ENCODE data around the gene TBRG4. TPM values are rescaled to one million over a fixed set of nuclear protein-coding genes. Genes with fewer than 3 reads are reported as not detected.

The TBRG4 gene
- total and polyA plus RNA-seq, 3 experiments from 2014 or later = 58.9 to 203 (median 198) TPM

GRCh38 chr7:45092931-45093235, 18.6 kb downstream of the TBRG4 start:
- H3K9me3 Mint-ChIP-seq = peaks cover 0 to 7% (median 3%) of the 10 kb centered on the region in 5 donors
- H3K27me3 Mint-ChIP-seq = peaks cover 9 to 10% of the 10 kb centered on the region in 2 donors
- H3K4me3 ChIP-seq (ENCODE audit: low read length) = no peak overlapping the region
- peaks cover 7% of the 10 kb centered on the region for H3K4me1 ChIP-seq (ENCODE audit: insufficient read depth, low read length)
- peaks cover 8% of the 10 kb centered on the region for H3K27me3 ChIP-seq (ENCODE audit: insufficient read depth, low read length, poor library complexity, severe bottlenecking)
- ChIA-PET CTCF (no interaction called here), POLR2A (interaction anchor here (0.5 kb wide), 1 partner anchor 404 kb away, joined by 3 read pairs; no protein-coding TSS in a partner anchor)
- no peaks in the 10 kb centered on the region for H3K9me3 ChIP-seq (ENCODE audit: low read length)
- H3K36me3 ChIP-seq (ENCODE audit: insufficient read depth, low read length) = no peaks in the 10 kb centered on the region
- no peak for DNase-seq
- peaks cover 6 to 16% (median 7%) of the 10 kb centered on the region in 3 donors for H3K4me1 Mint-ChIP-seq
- H3K4me3 Mint-ChIP-seq = peak overlapping the region in 1 of 7 donors; percentile 75
- no peak overlapping the region for H3K27ac Mint-ChIP-seq
- no peak overlapping the region for H3K27ac ChIP-seq (ENCODE audit: low read depth, low read length)
- H3K36me3 Mint-ChIP-seq = peaks cover 0 to 4% (median 1%) of the 10 kb centered on the region in 3 donors

DNA sequence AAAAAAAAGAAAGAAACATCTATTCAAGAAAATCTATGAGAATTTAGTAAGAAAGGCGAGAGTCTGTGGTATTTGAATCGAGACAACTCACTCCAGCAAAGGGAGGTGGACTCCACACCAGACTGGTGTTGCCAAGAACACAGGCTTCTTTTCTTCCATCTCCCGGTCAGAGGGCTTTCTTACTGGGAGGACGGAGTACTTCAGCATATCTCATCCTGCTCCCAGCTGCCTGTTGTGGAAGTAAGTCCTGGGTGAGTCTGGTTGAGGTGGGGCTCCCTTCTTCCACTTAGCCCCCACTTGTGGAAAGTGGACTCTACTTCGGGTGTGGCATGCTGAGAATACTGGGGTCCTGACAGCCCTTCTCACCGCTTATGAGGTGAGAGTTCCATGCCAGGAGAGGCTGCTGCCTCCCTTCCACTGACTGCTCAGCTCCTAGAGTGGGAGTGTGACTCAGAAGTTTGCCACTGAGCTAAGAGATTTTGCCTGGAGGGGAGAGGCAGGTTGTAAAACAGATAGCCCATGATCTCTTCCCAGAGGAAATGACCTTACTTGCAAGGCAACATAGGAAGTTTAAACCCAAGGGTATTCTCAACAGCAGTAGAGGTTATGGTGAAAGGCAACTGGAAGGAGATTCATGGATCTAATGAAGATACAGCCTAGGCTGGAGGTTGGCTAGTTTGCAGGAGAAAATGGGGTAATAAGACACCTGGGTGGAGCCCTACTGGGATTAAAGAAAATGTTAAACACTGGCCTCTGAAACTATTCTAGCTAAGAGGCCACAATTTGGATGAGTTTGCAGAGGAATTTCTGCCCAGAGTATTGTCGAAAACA, 19.2 kb downstream of the TBRG4 start:
- peaks cover 0 to 4% (median 0%) of the 10 kb centered on the region in 3 donors for H3K36me3 Mint-ChIP-seq
- Histone ChIP-seq H3K27me3 (ENCODE audit: insufficient read depth, low read length, poor library complexity, severe bottlenecking) (peaks cover 8% of the 10 kb centered on the region), H3K9me3 (ENCODE audit: low read length) (no peaks in the 10 kb centered on the region), H3K36me3 (ENCODE audit: insufficient read depth, low read length) (no peaks in the 10 kb centered on the region), H3K4me1 (ENCODE audit: insufficient read depth, low read length) (peaks cover 7% of the 10 kb centered on the region), H3K4me3 (ENCODE audit: low read length) (no peak overlapping the region), H3K27ac (ENCODE audit: low read depth, low read length) (no peak overlapping the region)
- peaks cover 0 to 7% (median 3%) of the 10 kb centered on the region in 5 donors for H3K9me3 Mint-ChIP-seq
- CTCF ChIA-PET = no interaction called here
- peaks cover 6 to 16% (median 7%) of the 10 kb centered on the region in 3 donors for H3K4me1 Mint-ChIP-seq
- POLR2A ChIA-PET = interaction anchor here (0.5 kb wide), 2 partner anchors 206 to 403 kb away, joined by 3 read pairs; no protein-coding TSS in a partner anchor
- peak in 1 of 5 donors; percentile 7 for DNase-seq
- no peak overlapping the region for H3K27ac Mint-ChIP-seq
- no peak overlapping the region for H3K4me3 Mint-ChIP-seq
- peaks cover 9 to 10% of the 10 kb centered on the region in 2 donors for H3K27me3 Mint-ChIP-seq

DNA sequence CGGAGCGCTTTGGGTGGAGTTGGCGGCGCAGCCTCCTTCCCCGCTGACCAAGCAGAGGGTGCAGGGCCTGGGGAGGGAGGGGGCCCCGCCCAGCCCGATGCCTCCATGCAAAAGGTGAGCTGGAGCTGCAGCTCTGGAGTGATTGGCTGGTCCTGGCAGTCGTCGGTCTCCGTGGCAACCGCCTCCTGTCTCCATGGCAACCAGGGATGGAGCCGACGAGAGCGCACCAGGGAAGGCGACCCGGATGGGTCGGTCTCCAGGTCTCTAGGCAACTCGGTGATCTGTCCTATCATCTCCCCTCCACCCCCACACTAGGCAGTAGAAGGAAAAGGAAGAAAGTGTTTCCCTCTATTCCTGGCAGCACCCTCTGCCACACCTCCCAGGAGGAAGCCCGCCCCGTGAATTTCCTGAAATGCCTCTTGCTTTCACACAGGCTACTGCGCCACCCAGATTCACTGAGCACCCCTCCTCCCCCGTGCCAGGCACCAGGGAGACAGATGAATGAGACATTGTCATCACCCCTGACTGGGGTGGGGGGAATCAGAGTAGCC, 22.1 kb downstream of the TBRG4 start:
- peaks cover 9 to 10% of the 10 kb centered on the region in 2 donors for H3K27me3 Mint-ChIP-seq
- peak; percentile 29 to 84 (median 59) for DNase-seq
- Histone ChIP-seq H3K27ac (ENCODE audit: low read depth, low read length) (no peak overlapping the region), H3K27me3 (ENCODE audit: insufficient read depth, low read length, poor library complexity, severe bottlenecking) (peaks cover 8% of the 10 kb centered on the region), H3K9me3 (ENCODE audit: low read length) (no peaks in the 10 kb centered on the region), H3K4me3 (ENCODE audit: low read length) (peak overlapping the region; percentile 51), H3K36me3 (ENCODE audit: insufficient read depth, low read length) (no peaks in the 10 kb centered on the region), H3K4me1 (ENCODE audit: insufficient read depth, low read length) (peaks cover 7% of the 10 kb centered on the region)
- H3K9me3 Mint-ChIP-seq = peaks cover 0 to 7% (median 3%) of the 10 kb centered on the region in 5 donors
- POLR2A ChIA-PET = interaction anchor here (1.0 kb wide), 1 partner anchor 21 kb away, joined by 5 read pairs; the partner anchor contains the start of gene TBRG4
- H3K27ac Mint-ChIP-seq = peak overlapping the region in 7 of 8 donors; percentile 37 to 92 (median 75)
- peaks cover 6 to 16% (median 7%) of the 10 kb centered on the region in 3 donors for H3K4me1 Mint-ChIP-seq
- peaks cover 0 to 4% (median 0%) of the 10 kb centered on the region in 3 donors for H3K36me3 Mint-ChIP-seq
- CTCF ChIA-PET = no interaction called here
- H3K4me3 Mint-ChIP-seq = peak overlapping the region; percentile 75 to 89 (median 77)

DNA sequence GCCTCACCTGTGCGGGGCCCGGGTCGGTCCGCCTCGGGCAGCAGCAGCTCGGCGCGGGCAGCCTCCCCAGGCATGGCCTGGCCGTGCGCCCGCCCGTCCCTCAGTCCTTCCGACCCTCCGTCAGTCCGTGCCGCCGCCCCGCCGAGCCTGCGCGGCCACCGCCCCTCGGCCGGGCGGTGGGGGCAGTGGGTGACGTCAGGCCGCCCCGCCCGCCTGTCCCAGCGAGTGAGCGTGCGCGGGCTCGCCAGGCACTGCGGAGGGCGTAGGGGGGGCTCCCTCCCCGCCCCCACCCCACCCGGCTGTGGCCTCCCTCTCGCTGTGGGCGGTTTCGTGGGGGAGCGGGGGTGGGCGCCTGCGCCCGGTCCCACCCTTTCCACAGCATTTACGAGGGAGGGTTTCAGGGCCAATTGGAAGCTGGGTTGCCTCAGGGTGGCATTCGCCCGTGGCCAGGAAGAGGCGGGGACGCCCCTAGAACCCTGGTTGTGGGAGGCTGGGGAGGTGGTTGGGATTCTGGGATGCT, 22.6 kb downstream of the TBRG4 start, which contains the start of gene NACAD:
Gene NACAD (minus strand): TSS at position 149 of the 520 bp plus-strand sequence. CDS start 75 bp downstream, at position 74.
- peaks cover 8% of the 10 kb centered on the region for H3K27me3 ChIP-seq (ENCODE audit: insufficient read depth, low read length, poor library complexity, severe bottlenecking)
- Mint-ChIP-seq H3K27me3 (peaks cover 9 to 10% of the 10 kb centered on the region in 2 donors), H3K4me1 (peaks cover 6 to 16% (median 8%) of the 10 kb centered on the region in 3 donors), H3K36me3 (peaks cover 0 to 4% (median 0%) of the 10 kb centered on the region in 3 donors), H3K4me3 (peak within 1 kb of the TSS; percentile 75 to 89 (median 77)), H3K9me3 (peaks cover 0 to 7% (median 3%) of the 10 kb centered on the region in 5 donors), H3K27ac (peak within 1 kb of the TSS in 7 of 8 donors; percentile 37 to 92 (median 75))
- H3K9me3 ChIP-seq (ENCODE audit: low read length) = no peaks in the 10 kb centered on the region
- H3K36me3 ChIP-seq (ENCODE audit: insufficient read depth, low read length) = no peaks in the 10 kb centered on the region
- H3K4me3 ChIP-seq (ENCODE audit: low read length) = peak within 1 kb of the TSS; percentile 51
- H3K4me1 ChIP-seq (ENCODE audit: insufficient read depth, low read length) = peaks cover 7% of the 10 kb centered on the region
- H3K27ac ChIP-seq (ENCODE audit: low read depth, low read length) = no peak within 1 kb of the TSS
- peak in 4 of 5 donors; percentile 20 to 66 (median 27) for DNase-seq
- ChIA-PET POLR2A (no interaction called here), CTCF (no interaction called here)

DNA sequence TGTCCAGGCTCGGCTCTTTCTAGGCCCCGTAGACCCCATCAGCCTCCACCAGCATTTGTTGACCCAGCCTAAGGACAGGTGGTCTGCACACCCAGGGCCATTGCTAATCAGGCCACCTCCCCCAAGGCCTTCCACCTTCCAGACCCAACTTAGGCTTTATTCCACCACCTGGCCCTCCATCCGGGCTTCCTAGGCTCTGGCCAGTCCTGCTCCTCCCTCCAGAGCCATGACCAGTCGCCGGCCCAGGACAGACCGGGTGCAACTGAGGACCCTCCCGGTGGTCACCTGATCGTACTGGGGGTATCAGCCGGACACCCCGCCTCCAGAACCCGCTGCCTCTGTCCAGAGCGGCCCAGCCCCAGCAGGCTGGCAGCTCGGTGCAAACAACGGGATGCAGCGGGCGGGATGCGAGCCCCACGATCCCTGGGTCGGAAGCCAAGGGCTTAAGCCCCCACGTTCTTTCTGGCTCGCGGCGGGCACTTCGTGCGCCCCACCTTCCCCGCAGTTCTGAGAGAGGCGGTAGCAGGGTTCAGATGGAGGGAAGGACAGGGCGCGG, 23.3 kb downstream of the TBRG4 start:
- H3K4me3 Mint-ChIP-seq = peak overlapping the region in 5 of 7 donors; percentile 47 to 78 (median 62)
- no peak for DNase-seq
- Histone ChIP-seq H3K4me3 (ENCODE audit: low read length) (no peak overlapping the region), H3K27me3 (ENCODE audit: insufficient read depth, low read length, poor library complexity, severe bottlenecking) (peaks cover 8% of the 10 kb centered on the region), H3K27ac (ENCODE audit: low read depth, low read length) (no peak overlapping the region), H3K4me1 (ENCODE audit: insufficient read depth, low read length) (peaks cover 7% of the 10 kb centered on the region), H3K9me3 (ENCODE audit: low read length) (no peaks in the 10 kb centered on the region), H3K36me3 (ENCODE audit: insufficient read depth, low read length) (no peaks in the 10 kb centered on the region)
- peak overlapping the region in 3 of 8 donors; percentile 17 to 60 (median 19) for H3K27ac Mint-ChIP-seq
- ChIA-PET CTCF (interaction anchor here (1.6 kb wide), 1 partner anchor 48 kb away, joined by 5 read pairs; no protein-coding TSS in a partner anchor), POLR2A (no interaction called here)
- peaks cover 9 to 10% of the 10 kb centered on the region in 2 donors for H3K27me3 Mint-ChIP-seq
- no peaks in the 10 kb centered on the region for H3K36me3 Mint-ChIP-seq
- H3K9me3 Mint-ChIP-seq = peaks cover 0 to 5% (median 0%) of the 10 kb centered on the region in 5 donors
- H3K4me1 Mint-ChIP-seq = peaks cover 6 to 16% (median 8%) of the 10 kb centered on the region in 3 donors

DNA sequence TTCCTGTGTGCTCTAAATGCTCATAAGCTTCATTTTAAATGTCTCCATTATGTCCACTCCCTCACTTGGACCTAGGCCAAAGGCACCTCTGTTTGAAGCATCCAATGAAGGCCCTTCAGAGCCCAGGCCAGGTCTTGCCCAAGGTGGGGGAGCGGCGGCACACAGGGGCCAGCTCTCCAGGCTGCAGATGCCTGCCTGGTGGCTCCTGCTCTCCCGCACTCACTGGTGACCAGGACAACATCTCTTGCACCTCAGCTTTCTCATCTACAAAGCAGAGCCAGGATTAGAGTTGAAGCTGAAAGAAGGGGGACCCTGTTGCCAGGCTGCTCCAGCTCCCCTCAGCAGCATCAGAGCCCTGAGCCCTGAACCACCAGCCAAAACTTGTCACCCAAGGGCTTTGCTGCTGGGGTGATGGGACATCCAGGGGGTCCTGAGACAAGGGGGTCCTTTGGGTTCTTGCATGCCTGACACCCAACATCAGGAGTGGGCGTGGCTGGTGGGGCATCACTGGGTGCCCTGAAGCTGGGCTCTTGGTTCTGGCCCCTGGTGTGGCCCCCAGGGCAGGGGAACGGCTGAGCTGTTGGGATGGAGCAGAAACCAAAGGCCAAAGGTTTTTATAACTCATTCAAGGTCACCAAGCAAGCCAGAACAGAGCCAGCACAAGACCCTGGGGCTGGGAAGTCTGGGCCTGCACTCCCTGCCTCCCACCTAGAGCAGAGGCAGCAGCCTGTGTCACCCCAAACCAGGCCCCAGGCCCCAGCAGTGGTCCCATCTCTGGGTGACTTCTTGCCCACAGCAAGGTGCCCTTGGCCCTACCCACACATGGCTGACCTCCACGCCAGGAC, 24.0 kb downstream of the TBRG4 start:
- peaks cover 7% of the 10 kb centered on the region for H3K4me1 ChIP-seq (ENCODE audit: insufficient read depth, low read length)
- no peak for DNase-seq
- H3K36me3 ChIP-seq (ENCODE audit: insufficient read depth, low read length) = no peaks in the 10 kb centered on the region
- Mint-ChIP-seq H3K27ac (peak overlapping the region in 4 of 8 donors; percentile 10 to 84 (median 40)), H3K36me3 (no peaks in the 10 kb centered on the region), H3K27me3 (peaks cover 7 to 10% of the 10 kb centered on the region in 2 donors), H3K4me1 (peaks cover 6 to 16% (median 8%) of the 10 kb centered on the region in 3 donors), H3K4me3 (peak overlapping the region in 6 of 7 donors; percentile 41 to 87 (median 58)), H3K9me3 (peaks cover 0 to under 1% (median 0%) of the 10 kb centered on the region in 5 donors)
- CTCF ChIA-PET = interaction anchor here (1.6 kb wide), 1 partner anchor 49 kb away, joined by 5 read pairs; no protein-coding TSS in a partner anchor
- no peak overlapping the region for H3K4me3 ChIP-seq (ENCODE audit: low read length)
- H3K9me3 ChIP-seq (ENCODE audit: low read length) = no peaks in the 10 kb centered on the region
- H3K27ac ChIP-seq (ENCODE audit: low read depth, low read length) = no peak overlapping the region
- POLR2A ChIA-PET = no interaction called here
- peaks cover 8% of the 10 kb centered on the region for H3K27me3 ChIP-seq (ENCODE audit: insufficient read depth, low read length, poor library complexity, severe bottlenecking)
